GM21515 (cell line): ENCODE results near the gene SYNDIG1L.

Source experiments
- ATAC-seq: cut with Tn5 transposase; IDR thresholded peaks from one replicate; pipeline ENCODE4 v1.9.1; 2021; ENCODE audit not compliant: unreplicated experiment

Gene SYNDIG1L

GRCh38 chr14:74364271-74364880 lies 61.6 kb downstream of the SYNDIG1L start:
- ATAC-seq = no peak

GRCh38 chr14:74362361-74362915 lies 63.6 kb downstream of the SYNDIG1L start:
- ATAC-seq = no peak

- no peak for ATAC-seq
These were observed 65.8 kb downstream of the SYNDIG1L start for GRCh38 chr14:74360163-74360562.

- ATAC-seq = no peak
These were observed 67.7 kb downstream of the SYNDIG1L start for GRCh38 chr14:74358176-74358829.

- no peak for ATAC-seq
These were observed 68.4 kb downstream of the SYNDIG1L start for GRCh38 chr14:74357585-74357984.

- no peak for ATAC-seq
These were observed 69.0 kb downstream of the SYNDIG1L start for GRCh38 chr14:74356892-74357575.
